HepG2 (cell line): ENCODE results near the gene ZNF575. TPM values are rescaled to one million over a fixed set of nuclear protein-coding genes. Genes with fewer than 3 reads are reported as not detected.

Experiments
- ATF3 ChIP-seq: sonication (generic); formaldehyde crosslinking; IDR thresholded peaks from 2 replicates; pipeline ENCODE4 v1.4.0; 2020; ENCODE audit warnings: missing genetic modification reagents
- CBX1 ChIP-seq: IDR thresholded peaks from one replicate; pipeline ENCODE4 v1.6.1; 2016; ENCODE audit warnings: antibody characterized with exemption, low read depth
- CENPT ChIP-seq: sonication (generic); formaldehyde crosslinking; IDR thresholded peaks from 2 replicates; pipeline ENCODE4 v1.8.0; 2022; ENCODE audit warnings: low read depth, mild to moderate bottlenecking, moderate library complexity, missing genetic modification reagents
- CREM ChIP-seq, 2 experiments: sonication (generic) in 1 of 2; formaldehyde crosslinking in 1 of 2; IDR thresholded peaks; 2 replicates each; pipeline versions ENCODE4 v1.4.0 to v1.6.1; 2016 to 2020; ENCODE audit warnings: antibody characterized with exemption in 1 of 2, mild to moderate bottlenecking in 1 of 2, missing genetic modification reagents in 1 of 2
- ETS1 ChIP-seq: sonication (generic); formaldehyde crosslinking; IDR thresholded peaks from 2 replicates; pipeline ENCODE4 v1.4.0; 2020; ENCODE audit warnings: missing genetic modification reagents
- KLF15 ChIP-seq: sonication (generic); formaldehyde crosslinking; IDR thresholded peaks from 2 replicates; pipeline ENCODE4 v1.8.1; 2023; ENCODE audit warnings: borderline replicate concordance, mild to moderate bottlenecking, inconsistent platforms, missing genetic modification reagents, mixed read lengths
- LRRFIP1 ChIP-seq: sonication (generic); formaldehyde crosslinking; conservative IDR thresholded peaks from 2 replicates; pipeline ENCODE4 v1.4.0; 2020; ENCODE audit warnings: missing genetic modification reagents
- RCOR2 ChIP-seq: IDR thresholded peaks from 2 replicates; pipeline ENCODE4 v1.6.1; 2016; ENCODE audit warnings: missing biosample characterization, missing genetic modification reagents
- SIN3B ChIP-seq: fragments of 150-350 bp; IDR thresholded peaks from 2 replicates; pipeline ENCODE4 v1.6.1; 2014; ENCODE audit warnings: low read length
- ZMYM4 ChIP-seq: sonication (generic); formaldehyde crosslinking; IDR thresholded peaks from 2 replicates; pipeline ENCODE4 v1.8.1; 2023; ENCODE audit warnings: mild to moderate bottlenecking, missing genetic modification reagents
- ZNF20 ChIP-seq: sonication (generic); formaldehyde crosslinking; IDR thresholded peaks from 2 replicates; pipeline ENCODE4 v1.4.0; 2020; ENCODE audit warnings: mild to moderate bottlenecking, moderate library complexity, missing genetic modification reagents
- ZNF276 ChIP-seq: sonication (generic); formaldehyde crosslinking; IDR thresholded peaks from 2 replicates; pipeline ENCODE4 v1.4.0; 2020; ENCODE audit warnings: mild to moderate bottlenecking, low read depth, missing genetic modification reagents
- ZNF503 ChIP-seq: sonication (generic); formaldehyde crosslinking; IDR thresholded peaks from 2 replicates; pipeline ENCODE4 v1.4.0; 2020; ENCODE audit warnings: missing genetic modification reagents
- ZNF543 ChIP-seq: sonication (generic); formaldehyde crosslinking; IDR thresholded peaks from 2 replicates; pipeline ENCODE4 v1.4.0; 2020; ENCODE audit warnings: mild to moderate bottlenecking, missing genetic modification reagents
- ZNF652 ChIP-seq: IDR thresholded peaks from 2 replicates; pipeline ENCODE4 v1.6.1; 2016; ENCODE audit warnings: low read depth, borderline replicate concordance
- ZNF670 ChIP-seq: sonication (generic); formaldehyde crosslinking; IDR thresholded peaks from 2 replicates; pipeline ENCODE4 v1.8.0; 2022; ENCODE audit warnings: mild to moderate bottlenecking, missing genetic modification reagents, borderline replicate concordance
- ZNF704 ChIP-seq: sonication (generic); formaldehyde crosslinking; IDR thresholded peaks from 2 replicates; pipeline ENCODE4 v1.8.1; 2023; ENCODE audit warnings: mild to moderate bottlenecking, inconsistent platforms, moderate library complexity, missing genetic modification reagents, borderline replicate concordance
- ZNF879 ChIP-seq: sonication (generic); formaldehyde crosslinking; IDR thresholded peaks from 2 replicates; pipeline ENCODE4 v1.8.1; 2023; ENCODE audit warnings: missing genetic modification reagents
- ZSCAN25 ChIP-seq: sonication (generic); formaldehyde crosslinking; IDR thresholded peaks from 2 replicates; pipeline ENCODE4 v1.8.0; 2022; ENCODE audit warnings: mild to moderate bottlenecking, missing genetic modification reagents
- polyA plus RNA-seq, 8 experiments: library from polyadenylated mRNA; depleted of rRNA in 3 of 8; stranded (reverse) in 7 of 8; unstranded in 1 of 8; fragments of >200 nt; fragmentation: Illumina TruSeq in 4 of 8; extraction: Trizol in 4 of 8; gene quantifications; 2 replicates each; pipeline versions ENCODE4 v1.2.1 to v1.2.3, GENCODE V29; 2011 to 2016; ENCODE audit warnings: low read depth in 4 of 8, missing spikeins in 1 of 8, mixed read lengths in 1 of 8; ENCODE audit not compliant: insufficient read depth in 1 of 8
- total RNA-seq, 5 experiments: library from RNA; depleted of rRNA; stranded (reverse); fragments of >200 nt; fragmentation: Illumina TruSeq; extraction: Trizol; gene quantifications; 2 replicates each; pipeline ENCODE4 v1.2.3, GENCODE V29; 2016; ENCODE audit warnings: low read depth in 1 of 5

The ZNF575 gene
- total and polyA plus RNA-seq, 2 of the 13 experiments (the other 11 are each of a cell fraction or from before 2014, with no cell fraction given): 0.17 to 0.27 TPM

GRCh38 chr19:43503501-43504425, 29.2 kb upstream of the ZNF575 start (continued):
- no peak for TF ChIP-seq ETS1 (CRISPR knock-in tag)
- TF ChIP-seq ZMYM4 (CRISPR knock-in tag): 0 out of 2 replicates have a peak, but pooled peaks have one; percentile 3
- 0 out of 2 replicates have a peak, but pooled peaks have one; percentile 16 for TF ChIP-seq ATF3 (CRISPR knock-in tag)
- TF ChIP-seq CBX1: no peak
- TF ChIP-seq RCOR2 (CRISPR knock-in tag): no peak
- TF ChIP-seq ZNF704: no peak
- no peak for TF ChIP-seq ZNF652 (CRISPR knock-in tag)
- no peak for TF ChIP-seq CENPT (CRISPR knock-in tag)
- 0 out of 2 replicates have a peak, but pooled peaks have one; percentile 15 for TF ChIP-seq KLF15 (CRISPR knock-in tag)
- peak; percentile 69; the same call in 1 of the 2 replicates for TF ChIP-seq ZNF543 (CRISPR knock-in tag)
- 0 out of 2 replicates have a peak, but pooled peaks have one; percentile 33 for TF ChIP-seq ZNF276 (CRISPR knock-in tag)
- TF ChIP-seq CREM (IDR thresholded peaks at IDR 0.05): 0 out of 2 replicates have a peak, but pooled peaks have one; percentile 8
- no peak for TF ChIP-seq CREM (CRISPR knock-in tag; IDR thresholded peaks at IDR 0.05)
- TF ChIP-seq ZNF20: no peak
- TF ChIP-seq ZSCAN25 (CRISPR knock-in tag): no peak
- TF ChIP-seq SIN3B: no peak
- TF ChIP-seq ZNF670: 0 out of 2 replicates have a peak, but pooled peaks have one; percentile 43
- 0 out of 2 replicates have a peak, but pooled peaks have one; percentile 4 for TF ChIP-seq ZNF503 (CRISPR knock-in tag)
- TF ChIP-seq ZNF879 (CRISPR knock-in tag): peak; percentile 29; the same call in 1 of the 2 replicates
- TF ChIP-seq LRRFIP1 (CRISPR knock-in tag): no peak
